Fibroblast of skin of left biceps (primary cell): ENCODE measurements around the gene MET.
A peak's percentile ranks its signal among the peaks of the same experiment; 100 is the strongest.
"Not testable (repeated sequence)": the region's sequence is repeated elsewhere in the genome, so short reads cannot be mapped to it uniquely, and the experiment has no call there.

Source experiments
- DNase-seq, 2 experiments: peaks; one replicate each; pipeline ENCODE4 v3.0.0-alpha.2; 2013; ENCODE audit warnings: low read depth in 2 of 2

The MET gene

GRCh38 chr7:116698930-116699721 is 27.1 kb downstream of the MET start:
- DNase-seq = no peak

- no peak for DNase-seq
These were observed 27.7 kb downstream of the MET start for GRCh38 chr7:116699722-116700120.

- DNase-seq = no peak
These were observed 30.2 kb downstream of the MET start for GRCh38 chr7:116702046-116702785.

- no peak for DNase-seq
These were observed 32.7 kb downstream of the MET start for GRCh38 chr7:116704650-116705228.

- DNase-seq = no peak
These were observed 33.4 kb downstream of the MET start for GRCh38 chr7:116705419-116705818.

- DNase-seq = no peak
These were observed 34.7 kb downstream of the MET start for GRCh38 chr7:116706668-116707126.

GRCh38 chr7:116707289-116707688 is 35.3 kb downstream of the MET start:
- no peak for DNase-seq

GRCh38 chr7:116708248-116708647 is 36.3 kb downstream of the MET start:
- peak in 1 of 2 experiments; percentile 29 for DNase-seq

- DNase-seq = no peak
These were observed 36.9 kb downstream of the MET start for GRCh38 chr7:116708861-116709260.

- DNase-seq = no peak
These were observed 37.3 kb downstream of the MET start for GRCh38 chr7:116709336-116709735.

GRCh38 chr7:116710764-116711452 is 38.9 kb downstream of the MET start:
- DNase-seq = no peak

- no peak for DNase-seq
These were observed 39.8 kb downstream of the MET start for GRCh38 chr7:116711790-116712189.

GRCh38 chr7:116713500-116713899 is 41.5 kb downstream of the MET start:
- DNase-seq = no peak

GRCh38 chr7:116713918-116714317 is 41.9 kb downstream of the MET start:
- peak; percentile 81 to 83 for DNase-seq

- DNase-seq = peak; percentile 40 to 43
These were observed 43.1 kb downstream of the MET start for GRCh38 chr7:116715077-116715476.

GRCh38 chr7:116717137-116717536 is 45.1 kb downstream of the MET start:
- no peak for DNase-seq

GRCh38 chr7:116723959-116724529 is 52.0 kb downstream of the MET start:
- DNase-seq = not testable (repeated sequence)

GRCh38 chr7:116724560-116725231 is 52.7 kb downstream of the MET start:
- no peak for DNase-seq

GRCh38 chr7:116726149-116726548 is 54.2 kb downstream of the MET start:
- no peak for DNase-seq

- DNase-seq = no peak
These were observed 54.9 kb downstream of the MET start for GRCh38 chr7:116726713-116727431.
